ENCODE measurements around the gene AATF. TPM values are rescaled to one million over a fixed set of nuclear protein-coding genes. Genes with fewer than 3 reads are reported as not detected.

The AATF gene
- total RNA-seq, 1 experiment from 2014 or later, result 65.6 TPM

GRCh38 chr17:37041932-37042331 lies 93.2 kb downstream of the AATF start:
- DNase-seq (ENCODE audit: low spot score), result no peak

GRCh38 chr17:37043201-37043600 lies 94.4 kb downstream of the AATF start:
- no peak for DNase-seq (ENCODE audit: low spot score)

DNA sequence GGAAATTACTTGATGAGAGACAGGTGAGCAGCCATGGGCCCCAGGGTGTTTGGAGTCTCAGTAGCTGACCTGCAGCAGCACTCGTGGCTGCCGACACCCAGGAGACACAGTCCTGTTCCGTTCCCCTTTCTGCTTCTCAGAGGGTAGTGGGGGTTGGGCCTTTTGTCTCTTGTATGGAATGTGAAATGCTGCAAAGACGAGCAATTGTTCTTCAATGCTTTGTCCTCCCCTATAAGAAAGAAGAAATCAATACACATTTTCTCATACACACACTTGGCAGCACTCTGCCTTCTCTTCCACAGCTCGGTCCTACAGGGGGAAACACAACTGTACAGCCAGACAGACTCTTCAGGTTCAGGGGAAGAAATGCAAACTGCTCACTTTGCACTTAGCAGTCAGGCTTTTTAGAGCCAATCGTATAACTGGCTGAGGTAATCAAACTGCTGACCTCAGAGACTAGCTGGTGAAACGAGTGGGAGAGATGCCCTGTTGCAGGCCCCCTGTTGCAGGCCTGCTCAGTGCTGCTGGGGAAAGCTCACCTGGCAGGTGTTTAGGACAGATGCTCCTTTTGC lies 96.7 kb downstream of the AATF start:
- no peak for DNase-seq (ENCODE audit: low spot score)

DNA sequence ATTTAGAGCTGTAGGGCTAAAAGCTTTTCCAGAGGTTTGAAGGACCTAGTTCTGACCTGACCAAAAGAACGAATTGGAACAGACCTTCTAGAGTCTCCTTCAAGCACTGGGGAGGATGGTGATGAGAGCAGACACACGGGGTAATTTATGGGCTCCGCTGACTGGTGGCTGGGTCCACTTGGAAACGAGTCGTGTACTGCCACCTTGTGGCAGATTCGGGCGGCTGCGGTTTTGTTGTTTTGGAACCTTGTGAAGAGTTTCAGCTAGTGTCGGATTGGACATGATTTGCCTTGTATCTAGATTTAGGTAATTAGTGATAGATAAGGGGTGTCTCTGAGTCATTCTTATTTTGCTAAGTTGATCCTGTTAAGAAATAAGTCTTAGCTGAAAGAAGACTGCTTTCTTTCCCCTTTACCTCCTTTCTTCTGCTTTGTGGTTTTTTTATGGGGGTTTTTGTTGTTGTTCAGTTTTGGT lies 98.9 kb downstream of the AATF start:
- DNase-seq (ENCODE audit: low spot score), result peak; percentile 98

DNA sequence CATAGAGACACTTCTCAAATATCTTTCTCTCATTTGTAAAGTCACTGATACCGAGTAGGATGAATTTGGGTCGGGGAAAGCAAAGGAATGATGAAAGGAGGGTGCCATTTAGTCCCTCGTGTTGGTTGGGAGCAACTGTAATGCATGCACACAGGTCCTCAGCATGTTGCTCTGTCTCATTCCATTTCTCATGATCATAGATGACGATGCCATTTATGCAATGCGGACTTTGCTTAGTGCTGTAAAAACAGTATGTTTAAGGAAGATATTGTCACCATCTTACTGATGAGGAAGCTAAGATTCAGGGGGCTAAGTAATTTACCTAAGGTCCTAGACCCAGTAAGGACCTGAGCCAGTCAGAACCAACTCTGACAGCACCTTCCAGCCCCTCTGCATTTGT lies 100.1 kb downstream of the AATF start:
- no peak for DNase-seq (ENCODE audit: low spot score)

DNA sequence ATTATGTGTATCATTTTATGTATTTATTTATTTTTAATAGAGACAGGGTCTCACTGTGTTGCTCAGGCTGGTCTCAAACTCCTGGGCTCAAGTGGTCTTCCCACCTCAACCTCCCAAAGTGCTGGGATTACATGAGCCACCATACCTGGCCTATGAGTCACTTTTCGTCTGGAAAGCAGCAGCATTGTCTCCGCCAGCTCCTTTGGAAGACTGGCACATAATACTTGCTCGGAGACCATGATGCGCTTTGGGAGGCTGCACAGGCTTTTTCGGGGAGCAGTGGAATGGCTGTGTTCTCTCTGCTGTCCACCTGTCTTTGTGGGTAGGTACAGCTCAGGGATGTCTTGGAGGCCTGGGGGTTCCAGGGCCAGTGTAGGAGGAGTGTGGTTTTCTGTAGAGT lies 102.2 kb downstream of the AATF start:
- no peak for DNase-seq (ENCODE audit: low spot score)

GRCh38 chr17:37051381-37051780 lies 102.6 kb downstream of the AATF start:
- no peak for DNase-seq (ENCODE audit: low spot score)

DNA sequence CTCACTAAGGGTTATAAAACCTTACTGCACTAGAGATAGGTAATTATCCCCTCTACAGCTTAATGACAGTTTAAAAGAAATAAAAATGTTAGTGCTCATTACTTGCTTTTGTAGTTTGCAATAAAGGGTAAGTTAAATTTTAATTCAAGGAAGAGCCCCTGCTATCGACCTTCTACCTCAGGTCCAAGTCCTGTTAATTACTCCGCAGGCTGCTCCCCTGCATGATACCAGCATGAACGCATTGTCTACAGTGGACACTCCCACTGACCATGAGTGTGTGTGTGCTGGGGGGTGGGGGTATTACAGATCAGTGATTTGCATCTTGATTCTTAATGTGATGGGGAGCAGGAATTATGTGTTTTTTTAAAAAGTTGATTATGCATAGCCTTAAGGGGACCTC lies 103.1 kb downstream of the AATF start:
- no peak for DNase-seq (ENCODE audit: low spot score)

- no peak for DNase-seq (ENCODE audit: low spot score)
These were observed 103.7 kb downstream of the AATF start for GRCh38 chr17:37052450-37052849.

DNA sequence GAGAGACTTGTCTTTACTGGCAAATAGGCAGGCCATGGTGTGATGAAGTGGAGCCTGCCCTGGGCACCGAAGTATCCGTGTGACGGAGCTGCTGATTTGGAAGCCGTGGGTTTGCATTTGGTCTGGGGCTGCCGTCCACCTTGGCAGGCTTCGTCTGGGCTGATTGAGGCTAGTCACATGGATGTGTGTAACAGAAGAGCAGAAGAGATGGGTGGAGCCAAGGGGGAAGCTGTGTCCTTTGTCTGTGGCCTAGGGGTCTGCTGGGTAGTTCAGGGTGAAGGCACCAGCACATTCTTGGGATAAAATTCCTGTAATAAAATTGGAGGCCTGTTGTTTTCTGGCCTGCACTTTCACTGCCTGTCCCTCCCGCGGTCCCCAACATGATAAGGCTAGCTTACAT lies 106.1 kb downstream of the AATF start:
- no peak for DNase-seq (ENCODE audit: low spot score)

DNA sequence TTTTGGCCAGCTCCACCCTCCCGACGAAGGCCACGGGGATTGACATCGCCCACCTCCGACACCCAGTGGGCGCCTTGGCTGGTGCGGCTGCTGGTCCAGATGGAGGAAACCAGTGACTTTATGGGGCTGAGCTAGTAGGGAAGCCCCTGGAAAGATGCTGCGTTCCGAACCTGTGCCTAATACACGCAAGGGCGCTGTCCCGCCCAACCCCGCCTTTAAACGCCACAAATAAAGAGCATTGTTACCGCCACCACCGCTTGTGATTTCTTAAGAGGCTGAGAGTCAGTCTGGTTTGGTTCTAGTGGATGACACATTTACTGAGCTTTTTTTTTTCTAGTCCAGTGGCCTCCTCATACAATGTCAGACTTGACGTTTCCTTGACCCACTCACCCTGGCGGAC lies 107.9 kb downstream of the AATF start:
- DNase-seq (ENCODE audit: low spot score), result no peak

DNA sequence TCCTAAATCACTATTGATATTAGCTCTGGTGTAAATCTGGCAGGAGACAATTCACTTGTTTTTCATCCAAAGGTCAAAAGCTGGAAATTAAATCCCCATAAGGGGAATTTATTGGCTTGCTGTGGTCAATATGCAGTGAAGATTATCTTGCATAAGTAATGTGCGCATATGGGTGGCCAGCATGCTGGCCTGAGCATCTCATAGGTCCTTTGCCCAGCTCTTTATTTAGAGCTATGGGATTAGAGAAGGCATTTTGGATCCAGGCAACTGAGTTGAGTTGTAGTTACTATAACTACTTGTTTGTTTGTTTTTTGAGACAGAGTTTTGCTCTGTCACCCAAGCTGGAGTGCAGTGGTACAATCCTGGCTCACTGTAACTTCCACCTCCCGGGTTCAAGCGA lies 110.7 kb downstream of the AATF start:
- DNase-seq (ENCODE audit: low spot score), result no peak

- DNase-seq (ENCODE audit: low spot score), result no peak
These were observed 111.3 kb downstream of the AATF start for GRCh38 chr17:37060094-37060493.

DNA sequence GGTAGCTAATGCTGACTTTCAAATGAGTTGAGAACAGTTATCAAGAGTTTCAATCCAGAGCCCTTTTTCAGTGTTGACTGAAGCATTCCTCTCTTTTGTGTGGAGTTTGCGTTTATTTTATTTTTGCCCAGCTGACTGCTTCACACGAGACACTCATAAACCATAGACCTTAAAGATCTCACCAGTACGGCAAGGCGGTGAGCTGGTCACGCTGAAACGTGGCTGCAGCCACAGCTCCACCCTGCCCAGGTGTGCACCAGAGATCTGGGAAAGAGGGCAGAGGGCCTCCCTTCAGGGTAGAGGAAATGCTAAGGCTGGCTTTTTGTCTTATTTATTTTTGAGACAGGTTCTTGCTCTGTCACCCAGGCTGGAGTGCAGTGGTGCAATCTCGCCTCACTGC lies 112.2 kb downstream of the AATF start:
- DNase-seq (ENCODE audit: low spot score), result peak; percentile 82

DNA sequence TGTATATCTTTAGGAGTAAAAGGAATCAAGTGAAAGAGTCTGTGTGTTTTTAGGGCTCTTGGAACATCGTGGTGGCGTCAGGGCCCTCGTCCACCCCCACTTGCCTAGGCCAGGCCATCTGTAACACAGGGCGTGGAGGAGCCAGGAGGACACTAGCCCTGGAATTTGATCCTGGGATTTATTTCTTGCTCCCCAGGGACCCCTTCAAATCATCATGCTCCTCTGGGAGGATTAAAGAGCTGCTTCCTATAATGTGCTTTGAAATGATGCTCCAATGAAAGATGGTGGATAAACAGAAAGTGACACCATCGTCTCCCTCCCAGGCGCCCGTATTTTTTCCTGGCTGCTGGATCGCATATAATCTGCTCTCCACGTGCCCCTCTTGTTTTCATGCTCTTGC lies 113.3 kb downstream of the AATF start:
- DNase-seq (ENCODE audit: low spot score), result no peak

DNA sequence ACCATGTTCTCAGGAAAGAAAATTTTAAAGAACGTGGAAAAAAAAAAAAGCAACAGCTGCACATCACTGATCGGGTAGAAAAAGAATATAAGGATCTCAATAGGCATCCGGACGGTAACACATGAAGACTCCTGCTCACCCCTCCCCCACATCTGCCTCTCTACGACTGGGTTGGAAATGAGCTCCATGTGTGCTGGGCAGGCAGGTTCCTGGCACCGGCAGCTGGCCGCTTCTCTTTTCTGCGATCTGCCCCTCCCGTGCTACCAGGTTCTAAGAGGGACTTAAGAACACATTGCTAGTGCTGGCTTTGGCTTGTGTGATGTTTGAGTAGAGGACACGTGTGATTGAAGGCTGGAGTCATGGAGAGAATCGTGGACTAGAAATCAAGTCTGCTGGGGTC lies 115.5 kb downstream of the AATF start:
- DNase-seq (ENCODE audit: low spot score), result no peak

DNA sequence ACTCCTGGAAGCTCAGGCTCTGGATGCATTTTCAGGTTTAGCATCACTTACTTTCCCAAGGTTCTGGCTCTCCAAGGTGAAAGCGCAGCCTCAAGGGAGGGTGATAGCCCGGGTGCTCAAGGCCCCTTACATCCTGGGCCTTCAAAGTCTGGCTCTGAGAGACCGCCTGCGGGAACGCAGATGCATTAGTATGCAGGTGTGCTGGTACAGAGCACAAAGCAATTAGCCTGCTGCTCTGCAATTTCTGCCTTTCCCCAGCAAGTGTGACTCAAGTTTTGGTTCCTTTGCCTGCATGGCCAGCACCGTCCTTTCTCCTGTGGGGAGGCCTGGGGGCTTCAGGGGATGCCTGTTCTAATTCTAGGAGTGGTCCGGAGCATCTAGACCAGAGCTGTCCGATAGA lies 116.2 kb downstream of the AATF start:
- no peak for DNase-seq (ENCODE audit: low spot score)

- no peak for DNase-seq (ENCODE audit: low spot score)
These were observed 117.0 kb downstream of the AATF start for GRCh38 chr17:37065486-37066321.

- no peak for DNase-seq (ENCODE audit: low spot score)
These were observed 117.8 kb downstream of the AATF start for GRCh38 chr17:37066322-37067255.

DNA sequence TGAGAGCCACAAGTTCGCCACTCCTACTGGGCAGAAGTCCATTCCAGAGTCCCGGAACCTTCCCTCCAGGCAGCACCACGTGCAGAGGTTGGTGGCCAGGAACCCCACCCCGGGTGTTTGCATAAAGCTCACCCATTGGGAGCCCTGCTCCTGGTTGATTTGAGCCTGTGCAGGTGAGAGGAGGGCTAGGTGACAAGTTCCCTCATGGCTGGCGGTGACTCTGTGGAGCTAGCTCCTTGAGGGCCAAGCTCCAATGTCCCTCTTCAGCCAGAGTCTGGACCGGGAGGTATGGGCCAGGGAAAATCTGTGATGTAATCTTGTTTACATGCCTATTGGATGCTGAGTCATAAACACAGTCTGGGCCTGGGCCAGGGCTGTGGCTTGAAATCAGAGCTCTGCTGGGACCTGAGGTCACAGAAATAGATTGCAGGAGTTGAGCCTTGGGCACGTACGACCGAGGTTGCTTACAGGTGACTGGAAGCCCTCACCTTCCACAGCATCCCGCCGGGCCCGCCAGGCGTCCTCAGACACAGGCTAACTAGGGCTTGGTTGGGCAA lies 118.9 kb downstream of the AATF start:
- peak; percentile 88 for DNase-seq (ENCODE audit: low spot score)

DNA sequence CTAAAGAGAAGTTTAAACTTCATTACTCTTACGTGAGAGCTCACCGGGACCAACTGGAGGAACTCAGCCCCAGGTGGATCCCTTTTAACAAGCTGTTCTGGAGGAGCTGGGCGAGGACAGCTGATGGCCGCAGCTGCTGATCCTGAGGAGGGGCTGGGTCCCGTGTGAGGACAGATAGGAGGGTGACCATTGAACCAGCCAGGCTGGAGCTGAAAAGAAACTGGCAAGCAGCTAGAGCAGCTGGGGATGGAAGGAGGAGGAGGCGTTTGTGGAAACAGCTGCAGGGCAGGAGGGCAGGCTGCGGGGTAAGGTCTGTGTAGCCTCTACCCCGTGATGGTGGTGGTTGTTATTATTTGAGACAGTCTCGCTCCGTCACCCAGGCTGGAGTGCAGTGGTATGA lies 119.5 kb downstream of the AATF start:
- DNase-seq (ENCODE audit: low spot score), result no peak

DNA sequence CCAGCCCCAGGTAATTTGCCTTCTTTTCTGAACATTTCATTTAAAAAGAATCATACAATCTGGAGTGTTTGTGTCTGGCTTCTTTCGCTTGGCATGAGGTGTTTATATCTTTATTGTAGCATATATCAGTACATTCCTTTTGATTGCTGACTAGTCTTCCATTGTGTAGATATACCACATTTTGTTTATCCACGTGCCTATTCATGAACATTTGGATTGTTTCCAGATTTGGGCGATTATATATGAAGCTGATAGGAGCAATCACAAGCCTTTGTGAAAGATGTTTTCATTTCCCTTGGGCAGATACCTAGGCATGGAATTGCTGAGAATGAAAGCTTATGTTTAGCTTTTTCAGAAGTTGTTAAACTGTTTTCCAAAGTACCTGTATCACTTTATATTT lies 120.3 kb downstream of the AATF start:
- DNase-seq (ENCODE audit: low spot score), result no peak

Measured in HT-29 (cell line).